ENCODE results near the gene TRPV4.

Gene TRPV4

GRCh38 chr12:109828754-109829511 is 4.3 kb downstream of the TRPV4 start:
- Histone ChIP-seq H3K9me3 (ENCODE audit: low read depth, low read length) (no peaks in the 10 kb centered on the region), H3K27ac (no peak overlapping the region), H3K4me3 (no peak overlapping the region), H3K9ac (ENCODE audit: insufficient read length) (no peak overlapping the region), H3K36me3 (ENCODE audit: insufficient read depth, low read length) (no peaks in the 10 kb centered on the region)
- no peak for TF ChIP-seq FOXP2 (optimal IDR thresholded peaks at IDR 0.05; ENCODE audit: control extremely low read depth, extremely low read length, insufficient read depth)
- no peak for TF ChIP-seq POLR2AphosphoS5 (IDR thresholded peaks at IDR 0.05; ENCODE audit: borderline replicate concordance, low read depth, low read length)
- no peak for TF ChIP-seq EZH2 (IDR thresholded peaks at IDR 0.05)
- DNase-seq (ENCODE audit: low read depth, low spot score), result no peak

- DNase-seq (ENCODE audit: low read depth, low spot score), result no peak
- Histone ChIP-seq H3K9me3 (ENCODE audit: low read depth, low read length) (no peaks in the 10 kb centered on the region), H3K36me3 (ENCODE audit: insufficient read depth, low read length) (no peaks in the 10 kb centered on the region), H3K27ac (no peak overlapping the region), H3K9ac (ENCODE audit: insufficient read length) (no peak overlapping the region), H3K4me3 (no peak overlapping the region)
- TF ChIP-seq POLR2AphosphoS5 (IDR thresholded peaks at IDR 0.05; ENCODE audit: borderline replicate concordance, low read depth, low read length), result no peak
- no peak for TF ChIP-seq FOXP2 (optimal IDR thresholded peaks at IDR 0.05; ENCODE audit: control extremely low read depth, extremely low read length, insufficient read depth)
- TF ChIP-seq EZH2 (IDR thresholded peaks at IDR 0.05), result no peak
Measured at GRCh38 chr12:109827566-109828550, 5.3 kb downstream of the TRPV4 start.

- Histone ChIP-seq H3K9ac (ENCODE audit: insufficient read length) (no peak overlapping the region), H3K4me3 (no peak overlapping the region), H3K9me3 (ENCODE audit: low read depth, low read length) (no peaks in the 10 kb centered on the region), H3K27ac (no peak overlapping the region), H3K36me3 (ENCODE audit: insufficient read depth, low read length) (no peaks in the 10 kb centered on the region)
- no peak for DNase-seq (ENCODE audit: low read depth, low spot score)
- TF ChIP-seq POLR2AphosphoS5 (IDR thresholded peaks at IDR 0.05; ENCODE audit: borderline replicate concordance, low read depth, low read length), result no peak
- no peak for TF ChIP-seq EZH2 (IDR thresholded peaks at IDR 0.05)
- no peak for TF ChIP-seq FOXP2 (optimal IDR thresholded peaks at IDR 0.05; ENCODE audit: control extremely low read depth, extremely low read length, insufficient read depth)
Measured at GRCh38 chr12:109827080-109827479, 6.1 kb downstream of the TRPV4 start.

- H3K27ac ChIP-seq, result no peak overlapping the region
- TF ChIP-seq EZH2 (IDR thresholded peaks at IDR 0.05), result no peak
- TF ChIP-seq FOXP2 (optimal IDR thresholded peaks at IDR 0.05; ENCODE audit: control extremely low read depth, extremely low read length, insufficient read depth), result no peak
- no peak for TF ChIP-seq POLR2AphosphoS5 (IDR thresholded peaks at IDR 0.05; ENCODE audit: borderline replicate concordance, low read depth, low read length)
- no peak overlapping the region for H3K4me3 ChIP-seq
- H3K9me3 ChIP-seq (ENCODE audit: low read depth, low read length), result no peaks in the 10 kb centered on the region
- no peak overlapping the region for H3K9ac ChIP-seq (ENCODE audit: insufficient read length)
- DNase-seq (ENCODE audit: low read depth, low spot score), result no peak
- no peaks in the 10 kb centered on the region for H3K36me3 ChIP-seq (ENCODE audit: insufficient read depth, low read length)
Measured at GRCh38 chr12:109824731-109825130, 8.5 kb downstream of the TRPV4 start.

DNA sequence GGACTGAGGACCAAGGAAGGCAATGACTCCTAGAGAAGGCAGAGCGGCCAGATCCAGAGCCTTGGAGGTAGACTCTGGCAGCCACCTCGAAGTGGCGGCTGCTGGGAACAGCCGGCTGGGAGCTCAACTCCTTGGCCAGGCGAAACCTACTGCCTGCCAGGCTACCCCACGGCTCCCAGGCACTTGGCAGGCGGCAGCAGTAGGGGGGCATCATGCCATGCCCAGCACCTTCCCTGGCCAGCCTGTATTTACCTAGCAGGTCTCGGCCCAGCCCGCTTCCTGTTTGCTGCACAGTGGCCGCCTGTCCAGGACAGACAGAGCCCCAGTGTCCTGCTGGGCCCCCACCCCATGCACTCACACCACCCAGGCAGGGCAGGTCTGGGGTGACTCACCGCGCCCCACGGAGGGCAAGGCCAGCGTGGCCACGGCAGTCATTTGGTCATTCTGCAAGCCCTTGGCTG is 10.2 kb downstream of the TRPV4 start:
- Histone ChIP-seq H3K36me3 (ENCODE audit: insufficient read depth, low read length) (no peaks in the 10 kb centered on the region), H3K4me3 (no peak overlapping the region), H3K9me3 (ENCODE audit: low read depth, low read length) (no peaks in the 10 kb centered on the region), H3K9ac (ENCODE audit: insufficient read length) (no peak overlapping the region), H3K27ac (no peak overlapping the region)
- DNase-seq (ENCODE audit: low read depth, low spot score), result no peak
- TF ChIP-seq FOXP2 (optimal IDR thresholded peaks at IDR 0.05; ENCODE audit: control extremely low read depth, extremely low read length, insufficient read depth), result no peak
- TF ChIP-seq POLR2AphosphoS5 (IDR thresholded peaks at IDR 0.05; ENCODE audit: borderline replicate concordance, low read depth, low read length), result no peak
- no peak for TF ChIP-seq EZH2 (IDR thresholded peaks at IDR 0.05)

DNA sequence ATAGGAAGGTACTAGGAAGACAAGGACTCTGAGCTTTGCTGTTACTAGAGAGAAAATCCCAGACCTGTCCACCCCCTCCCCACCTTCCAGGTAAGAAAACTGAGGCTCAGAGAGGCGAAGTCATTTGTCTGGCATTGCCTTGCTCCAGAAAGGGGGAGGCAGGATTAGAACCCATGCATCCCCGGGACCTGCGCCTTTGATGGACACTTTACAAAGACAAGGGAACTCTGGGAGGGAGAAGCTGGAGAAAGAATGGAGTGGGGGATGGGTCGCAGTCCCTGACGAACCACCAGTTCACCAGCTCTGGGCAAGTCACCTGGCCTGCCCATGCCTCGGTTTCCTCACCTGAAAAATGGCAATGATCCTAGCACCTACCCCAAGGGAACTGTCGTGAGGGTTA is 10.8 kb downstream of the TRPV4 start:
- no peaks in the 10 kb centered on the region for H3K36me3 ChIP-seq (ENCODE audit: insufficient read depth, low read length)
- DNase-seq (ENCODE audit: low read depth, low spot score), result no peak
- no peaks in the 10 kb centered on the region for H3K9me3 ChIP-seq (ENCODE audit: low read depth, low read length)
- H3K4me3 ChIP-seq, result no peak overlapping the region
- TF ChIP-seq FOXP2 (optimal IDR thresholded peaks at IDR 0.05; ENCODE audit: control extremely low read depth, extremely low read length, insufficient read depth), result no peak
- no peak for TF ChIP-seq POLR2AphosphoS5 (IDR thresholded peaks at IDR 0.05; ENCODE audit: borderline replicate concordance, low read depth, low read length)
- no peak for TF ChIP-seq EZH2 (IDR thresholded peaks at IDR 0.05)
- no peak overlapping the region for H3K27ac ChIP-seq
- H3K9ac ChIP-seq (ENCODE audit: insufficient read length), result no peak overlapping the region

- H3K27ac ChIP-seq, result no peak overlapping the region
Measured at GRCh38 chr12:109821968-109822367, 11.2 kb downstream of the TRPV4 start.

DNA sequence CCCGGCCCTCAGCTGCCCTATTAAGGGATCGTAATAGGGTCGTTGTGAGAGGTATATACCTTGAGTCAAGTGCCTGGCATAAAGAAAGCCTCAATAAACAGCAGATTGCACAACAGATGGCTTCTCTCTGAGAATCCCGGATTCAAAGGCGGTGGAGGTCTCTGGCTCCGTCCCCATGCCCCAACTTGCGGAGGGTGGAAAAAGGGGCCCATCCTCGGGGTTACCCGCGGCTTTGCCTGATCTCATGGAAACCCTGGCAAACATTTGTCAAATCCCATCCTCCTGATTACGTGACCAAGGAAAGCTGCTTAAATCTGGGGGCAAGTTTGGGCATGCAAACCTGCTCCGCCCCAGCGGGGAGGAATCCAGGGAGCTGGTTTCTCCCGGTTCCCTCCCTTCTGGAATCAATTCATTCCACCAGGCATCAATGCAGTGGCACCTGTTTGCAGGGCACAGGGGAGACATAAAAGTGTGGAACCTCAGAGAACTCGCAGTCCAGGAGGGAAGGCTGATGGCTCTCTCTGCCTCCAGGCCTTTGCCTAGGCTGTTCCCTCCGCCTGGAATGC is 12.3 kb downstream of the TRPV4 start:
- no peak for TF ChIP-seq POLR2AphosphoS5 (IDR thresholded peaks at IDR 0.05; ENCODE audit: borderline replicate concordance, low read depth, low read length)
- TF ChIP-seq FOXP2 (optimal IDR thresholded peaks at IDR 0.05; ENCODE audit: control extremely low read depth, extremely low read length, insufficient read depth), result no peak
- TF ChIP-seq EZH2 (IDR thresholded peaks at IDR 0.05), result no peak

More at GRCh38 chr12:109821968-109822367, 11.2 kb downstream of the TRPV4 start:
- H3K36me3 ChIP-seq (ENCODE audit: insufficient read depth, low read length), result no peaks in the 10 kb centered on the region
- no peak for TF ChIP-seq POLR2AphosphoS5 (IDR thresholded peaks at IDR 0.05; ENCODE audit: borderline replicate concordance, low read depth, low read length)
- TF ChIP-seq FOXP2 (optimal IDR thresholded peaks at IDR 0.05; ENCODE audit: control extremely low read depth, extremely low read length, insufficient read depth), result no peak
- no peak for TF ChIP-seq EZH2 (IDR thresholded peaks at IDR 0.05)
- no peak overlapping the region for H3K9ac ChIP-seq (ENCODE audit: insufficient read length)
- H3K9me3 ChIP-seq (ENCODE audit: low read depth, low read length), result no peaks in the 10 kb centered on the region
- no peak overlapping the region for H3K4me3 ChIP-seq
- no peak for DNase-seq (ENCODE audit: low read depth, low spot score)

More for the DNA sequence above, 12.3 kb downstream of the TRPV4 start:
- Histone ChIP-seq H3K9me3 (ENCODE audit: low read depth, low read length) (no peaks in the 10 kb centered on the region), H3K27ac (no peak overlapping the region), H3K36me3 (ENCODE audit: insufficient read depth, low read length) (no peaks in the 10 kb centered on the region), H3K9ac (ENCODE audit: insufficient read length) (no peak overlapping the region), H3K4me3 (no peak overlapping the region)
- no peak for DNase-seq (ENCODE audit: low read depth, low spot score)

Measured in SK-N-MC (cell line).